HepG2 (cell line): ENCODE results near the gene TGM3. TPM values are rescaled to one million over a fixed set of nuclear protein-coding genes. Genes with fewer than 3 reads are reported as not detected.

Experiments
- ATAC-seq: fragments of 200-7000 bp; cut with Tn5 transposase; 3 replicates; pipeline ENCODE4 v1.9.1; 2020; ENCODE audit warnings: mild to moderate bottlenecking, moderate library complexity
- BruUV-seq: library from RNA; stranded (reverse); fragments of 400-500 nt; replicated peaks from 2 replicates; lab custom pipeline; 2021; lab: Mats Ljungman, UMichigan
- CTCF ChIA-PET: fragments of 300-600 bp; formaldehyde crosslinking; extraction: SDS; loops from one replicate; lab custom pipeline; 2021; ENCODE audit warnings: low total read pairs, inconsistent platforms, low intra/inter-chr PET ratio; lab: Yijun Ruan, JAX
- POLR2A ChIA-PET: fragments of 350-600 bp; sonication (Branson Sonifier 250); formaldehyde crosslinking; loops from one replicate; lab custom pipeline; 2020; ENCODE audit warnings: antibody characterized with exemption, inconsistent platforms; lab: Yijun Ruan, JAX
- DNase-seq: peaks from one replicate; pipeline ENCODE4 v3.0.0-alpha.2; 2015; ENCODE audit warnings: low spot score
- FAIRE-seq: peaks from 3 replicates; lab custom pipeline; 2011; peaks lifted over from hg19 to GRCh38; lab: Jason Lieb, UNC
- H2AFZ ChIP-seq: one replicate; pipeline ENCODE4 v1.6.1; 2011; ENCODE audit warnings: low read length, inconsistent platforms
- H3K27ac ChIP-seq: fragments of 300-600 bp; 3 replicates; pipeline ENCODE4 v1.8.0; 2011; ENCODE audit warnings: mixed run types, mild to moderate bottlenecking, mixed read lengths, low read length, inconsistent platforms; ENCODE audit not compliant: insufficient read depth; ENCODE audit errors: extremely low read length
- H3K27me3 ChIP-seq, 2 experiments: fragments of 200-600 bp in 1 of 2; 2 replicates in 1 of 2; 3 replicates in 1 of 2; pipeline versions ENCODE4 v1.6.0 to v1.8.0; 2011; ENCODE audit warnings: low read length in 2 of 2, mild to moderate bottlenecking in 2 of 2, moderate library complexity in 2 of 2, inconsistent platforms in 1 of 2; ENCODE audit not compliant: insufficient read depth in 2 of 2, control insufficient read depth in 1 of 2
- H3K36me3 ChIP-seq, 2 experiments: fragments of 200-600 bp in 1 of 2; replicated peaks in 1 of 2; 2 replicates in 1 of 2; 3 replicates in 1 of 2; pipeline versions ENCODE4 v1.5.1 to v1.8.0; 2011; ENCODE audit warnings: low read length in 2 of 2, inconsistent platforms in 1 of 2; ENCODE audit not compliant: insufficient read depth in 2 of 2, control insufficient read depth in 1 of 2
- H3K4me1 ChIP-seq: 2 replicates; pipeline ENCODE4 v1.5.1; 2012; ENCODE audit warnings: low read length, inconsistent platforms; ENCODE audit not compliant: insufficient read depth
- H3K4me2 ChIP-seq: 2 replicates; pipeline ENCODE4 v1.6.0; 2011; ENCODE audit warnings: low read depth, low read length, inconsistent platforms
- H3K4me3 ChIP-seq, 3 experiments: fragments of 200-600 bp in 1 of 3; sonication (generic), shearing (Covaris generic) in 1 of 3; replicated peaks in 1 of 3; 2 replicates each; pipeline ENCODE4 v1.5.1; 2011 to 2016; ENCODE audit warnings: low read length in 3 of 3, inconsistent platforms in 2 of 3, low read depth in 2 of 3, mild to moderate bottlenecking in 2 of 3, control low read depth in 1 of 3, mixed read lengths in 1 of 3; ENCODE audit not compliant: insufficient read depth in 1 of 3
- H3K79me2 ChIP-seq: one replicate; pipeline ENCODE4 v1.6.1; 2011; ENCODE audit warnings: low read length, inconsistent platforms; ENCODE audit not compliant: insufficient read depth
- H3K9ac ChIP-seq: 2 replicates; pipeline ENCODE4 v1.6.0; 2011; ENCODE audit warnings: mild to moderate bottlenecking, low read depth, low read length, inconsistent platforms; ENCODE audit not compliant: insufficient read depth
- H3K9me3 ChIP-seq: 2 replicates; pipeline ENCODE4 v1.5.1; 2012; ENCODE audit warnings: mild to moderate bottlenecking, low read length
- H4K20me1 ChIP-seq: 2 replicates; pipeline ENCODE4 v1.6.0; 2011; ENCODE audit warnings: inconsistent platforms, mild to moderate bottlenecking, low read length, moderate library complexity; ENCODE audit not compliant: insufficient read depth
- IKZF1 ChIP-seq: fragments of 450-650 bp; IDR thresholded peaks from 2 replicates; pipeline ENCODE4 v1.7.1; 2016
- ISL2 ChIP-seq: sonication (generic); formaldehyde crosslinking; IDR thresholded peaks from 2 replicates; pipeline ENCODE4 v1.5.0; 2020; ENCODE audit warnings: missing genetic modification reagents
- KLF11 ChIP-seq: IDR thresholded peaks from 2 replicates; pipeline ENCODE4 v1.6.1; 2016; ENCODE audit warnings: missing compliant biosample characterization
- NFIC ChIP-seq: IDR thresholded peaks from 2 replicates; pipeline ENCODE4 v1.6.1; 2012; ENCODE audit warnings: mild to moderate bottlenecking, low read length, inconsistent platforms
- ZNF225 ChIP-seq: sonication (generic); formaldehyde crosslinking; IDR thresholded peaks from 2 replicates; pipeline ENCODE4 v1.4.0; 2020; ENCODE audit warnings: mild to moderate bottlenecking, missing genetic modification reagents
- WGBS: methylation state at CpG from one replicate; pipeline ENCODE4 v1.1.6; 2017; ENCODE audit warnings: low lambda C conversion rate; 5-methylcytosine and 5-hydroxymethylcytosine counted together
- in situ Hi-C: cut with HindIII; loops from 2 replicates; pipeline ENCODE4 v1.10.0; 2017; ENCODE audit warnings: low pct_unique_long_range_greater_than_20kb; ENCODE audit not compliant: extremely low pct_ligation_motif_present
- intact Hi-C: fragments of 100-400 bp; cut with micrococcal nuclease; formaldehyde crosslinking; loops from one replicate; pipeline ENCODE4 v1.10.0; 2022; ENCODE audit not compliant: unreplicated experiment
- polyA plus RNA-seq, 8 experiments: library from polyadenylated mRNA; depleted of rRNA in 3 of 8; stranded (reverse) in 7 of 8; unstranded in 1 of 8; fragments of >200 nt; fragmentation: Illumina TruSeq in 4 of 8; extraction: Trizol in 4 of 8; gene quantifications; 2 replicates each; pipeline versions ENCODE4 v1.2.1 to v1.2.3, GENCODE V29; 2011 to 2016; ENCODE audit warnings: low read depth in 4 of 8, missing spikeins in 1 of 8, mixed read lengths in 1 of 8; ENCODE audit not compliant: insufficient read depth in 1 of 8
- total RNA-seq, 5 experiments: library from RNA; depleted of rRNA; stranded (reverse); fragments of >200 nt; fragmentation: Illumina TruSeq; extraction: Trizol; gene quantifications; 2 replicates each; pipeline ENCODE4 v1.2.3, GENCODE V29; 2016; ENCODE audit warnings: low read depth in 1 of 5
- TF ChIP-seq, protein P1 (sequence below): sonication (generic); formaldehyde crosslinking; IDR thresholded peaks from 2 replicates; pipeline ENCODE4 v1.5.1; 2020; ENCODE audit warnings: missing genetic modification reagents, mild to moderate bottlenecking, borderline replicate concordance
- TF ChIP-seq, protein P2 (sequence below): sonication (generic); formaldehyde crosslinking; IDR thresholded peaks from 2 replicates; pipeline ENCODE4 v1.4.0; 2020; ENCODE audit warnings: mild to moderate bottlenecking, missing genetic modification reagents
- TF ChIP-seq, protein P3 (sequence below): sonication (generic); formaldehyde crosslinking; IDR thresholded peaks from 2 replicates; pipeline ENCODE4 v1.8.0; 2022; ENCODE audit warnings: missing genetic modification reagents, mild to moderate bottlenecking, inconsistent platforms, borderline replicate concordance
- TF ChIP-seq, protein P4 (sequence below): IDR thresholded peaks from 2 replicates; pipeline ENCODE4 v1.6.1; 2016; ENCODE audit warnings: mild to moderate bottlenecking, missing biosample characterization, missing genetic modification reagents

TGM3 gene
- total and polyA plus RNA-seq, 2 of the 13 experiments (the other 11 are each of a cell fraction or from before 2014, with no cell fraction given) = not detected

DNA sequence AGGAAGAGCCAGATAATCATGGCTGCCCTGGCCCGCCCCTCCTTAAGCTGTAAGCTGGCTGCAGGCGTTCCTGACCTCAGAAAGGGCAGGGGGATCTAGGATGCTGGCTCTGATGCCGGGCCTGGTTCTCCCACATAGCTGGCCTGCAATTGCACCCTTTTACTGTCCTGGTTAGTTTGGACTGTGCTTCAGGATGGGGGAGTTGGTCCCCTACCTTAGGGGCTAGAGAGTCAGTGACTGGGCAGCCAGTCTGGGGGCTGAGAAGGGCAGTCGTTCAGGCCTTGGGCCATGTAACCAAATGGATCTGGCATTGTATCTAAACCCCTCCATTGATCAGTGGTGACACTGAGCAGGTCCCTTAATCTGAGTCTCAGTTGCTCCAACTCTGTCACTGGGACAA lies 40.7 kb downstream of the TGM3 start:
- H3K4me3 ChIP-seq = no peak overlapping the region
- intact Hi-C loops = no loop called here
- H3K9me3 ChIP-seq = no peaks in the 10 kb centered on the region
- no peaks in the 10 kb centered on the region for H3K4me1 ChIP-seq
- FAIRE-seq = no peak
- in situ Hi-C loops = no loop called here
- no peak overlapping the region for H2AFZ ChIP-seq
- no peaks in the 10 kb centered on the region for H3K36me3 ChIP-seq
- TF ChIP-seq KLF11 (no peak), ZNF225 (no peak), ISL2 (CRISPR knock-in tag) (no peak), NFIC (no peak), IKZF1 (no peak)
- TF ChIP-seq, protein P1, sequence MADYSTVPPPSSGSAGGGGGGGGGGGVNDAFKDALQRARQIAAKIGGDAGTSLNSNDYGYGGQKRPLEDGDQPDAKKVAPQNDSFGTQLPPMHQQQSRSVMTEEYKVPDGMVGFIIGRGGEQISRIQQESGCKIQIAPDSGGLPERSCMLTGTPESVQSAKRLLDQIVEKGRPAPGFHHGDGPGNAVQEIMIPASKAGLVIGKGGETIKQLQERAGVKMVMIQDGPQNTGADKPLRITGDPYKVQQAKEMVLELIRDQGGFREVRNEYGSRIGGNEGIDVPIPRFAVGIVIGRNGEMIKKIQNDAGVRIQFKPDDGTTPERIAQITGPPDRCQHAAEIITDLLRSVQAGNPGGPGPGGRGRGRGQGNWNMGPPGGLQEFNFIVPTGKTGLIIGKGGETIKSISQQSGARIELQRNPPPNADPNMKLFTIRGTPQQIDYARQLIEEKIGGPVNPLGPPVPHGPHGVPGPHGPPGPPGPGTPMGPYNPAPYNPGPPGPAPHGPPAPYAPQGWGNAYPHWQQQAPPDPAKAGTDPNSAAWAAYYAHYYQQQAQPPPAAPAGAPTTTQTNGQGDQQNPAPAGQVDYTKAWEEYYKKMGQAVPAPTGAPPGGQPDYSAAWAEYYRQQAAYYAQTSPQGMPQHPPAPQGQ (CRISPR knock-in tag) = no peak
- TF ChIP-seq, protein P2, sequence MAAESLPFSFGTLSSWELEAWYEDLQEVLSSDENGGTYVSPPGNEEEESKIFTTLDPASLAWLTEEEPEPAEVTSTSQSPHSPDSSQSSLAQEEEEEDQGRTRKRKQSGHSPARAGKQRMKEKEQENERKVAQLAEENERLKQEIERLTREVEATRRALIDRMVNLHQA (CRISPR knock-in tag) = no peak
- TF ChIP-seq, protein P3, sequence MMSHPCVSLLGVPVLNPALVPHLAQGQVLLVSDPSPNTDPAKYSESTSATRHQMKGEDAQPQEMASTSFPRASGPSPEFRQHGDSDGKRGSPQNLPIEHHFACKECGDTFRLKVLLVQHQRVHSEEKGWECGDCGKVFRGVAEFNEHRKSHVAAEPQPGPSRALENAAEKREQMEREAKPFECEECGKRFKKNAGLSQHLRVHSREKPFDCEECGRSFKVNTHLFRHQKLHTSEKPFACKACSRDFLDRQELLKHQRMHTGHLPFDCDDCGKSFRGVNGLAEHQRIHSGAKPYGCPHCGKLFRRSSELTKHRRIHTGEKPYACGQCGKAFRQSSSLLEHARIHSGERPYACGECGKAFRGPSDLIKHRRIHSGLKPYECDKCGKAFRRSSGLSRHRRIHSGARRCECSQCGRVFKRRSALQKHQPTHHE (CRISPR knock-in tag) = no peak
- TF ChIP-seq, protein P4, sequence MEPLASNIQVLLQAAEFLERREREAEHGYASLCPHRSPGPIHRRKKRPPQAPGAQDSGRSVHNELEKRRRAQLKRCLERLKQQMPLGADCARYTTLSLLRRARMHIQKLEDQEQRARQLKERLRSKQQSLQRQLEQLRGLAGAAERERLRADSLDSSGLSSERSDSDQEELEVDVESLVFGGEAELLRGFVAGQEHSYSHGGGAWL (CRISPR knock-in tag) = no peak
- H3K27me3 ChIP-seq = peaks cover 6 to 29% of the 10 kb centered on the region in 2 experiments; a peak in 4 of 5 replicates
- no TSS peak for BruUV-seq
- H3K79me2 ChIP-seq = no peaks in the 10 kb centered on the region
- H3K4me2 ChIP-seq = no peak overlapping the region
- 40% methylated on average over 4 of the region's 4 CpGs for WGBS
- no peaks in the 10 kb centered on the region for H4K20me1 ChIP-seq
- H3K9ac ChIP-seq = no peak overlapping the region
- no peak for ATAC-seq
- CTCF ChIA-PET = no interaction called here
- no peak for DNase-seq
- H3K27ac ChIP-seq = no peak overlapping the region
- POLR2A ChIA-PET = no interaction called here
